Measurements from ENCODE around the gene GNAI3. TPM values are rescaled to one million over a fixed set of nuclear protein-coding genes. Genes with fewer than 3 reads are reported as not detected.

The GNAI3 gene
- total RNA-seq, 4 donors from 2014 or later: 5.1 to 7.2 (median 6.0) TPM

- Histone ChIP-seq H3K27me3 (no peaks in the 10 kb centered on the region), H3K4me1 (peaks cover 12 to 16% of the 10 kb centered on the region in 2 donors), H3K36me3 (no peaks in the 10 kb centered on the region), H3K4me3 (replicated peaks in 1 of 3) (no peak overlapping the region), H3K27ac (no peak overlapping the region), H3K9me3 (no peaks in the 10 kb centered on the region)
- WGBS, 2 donors: 92 to 95% methylated on average over 20 to 25 of the region's 25 CpGs
- no peak for DNase-seq
- intact Hi-C loops (cut with DNase I): no loop called here
- no peak for TF ChIP-seq CTCF (IDR thresholded peaks at IDR 0.05)
- TF ChIP-seq POLR2A (IDR thresholded peaks at IDR 0.05): no peak
These were observed 40.2 kb upstream of the GNAI3 start for GRCh38 chr1:109508001-109508872.

- H3K9me3 ChIP-seq: no peaks in the 10 kb centered on the region
- WGBS, 2 donors: 58 to 76% methylated on average over 7 of the region's 7 CpGs
- no peaks in the 10 kb centered on the region for H3K36me3 ChIP-seq
- peaks cover 12 to 16% of the 10 kb centered on the region in 2 donors for H3K4me1 ChIP-seq
- DNase-seq: no peak
- peak overlapping the region in 2 of 3 donors; percentile 18 to 86 for H3K4me3 ChIP-seq (replicated peaks in 1 of 3)
- intact Hi-C loops (cut with DNase I): no loop called here
- TF ChIP-seq POLR2A (IDR thresholded peaks at IDR 0.05) (no peak), CTCF (IDR thresholded peaks at IDR 0.05) (no peak)
- H3K27ac ChIP-seq: no peak overlapping the region
- no peaks in the 10 kb centered on the region for H3K27me3 ChIP-seq
These were observed 39.6 kb upstream of the GNAI3 start for GRCh38 chr1:109508873-109509175.

- no peaks in the 10 kb centered on the region for H3K27me3 ChIP-seq
- H3K9me3 ChIP-seq: no peaks in the 10 kb centered on the region
- peaks cover 8 to 13% of the 10 kb centered on the region in 2 donors for H3K4me1 ChIP-seq
- peak within 1 kb of the TSS in 2 of 3 donors; percentile 38 to 63 for H3K27ac ChIP-seq
- H3K36me3 ChIP-seq: no peaks in the 10 kb centered on the region
- intact Hi-C loops (cut with DNase I): no loop called here
- peak within 1 kb of the TSS; percentile 18 to 86 (median 37) for H3K4me3 ChIP-seq (replicated peaks in 1 of 3)
- peak in 1 of 2 donors; percentile 30 for TF ChIP-seq POLR2A (IDR thresholded peaks at IDR 0.05)
- TF ChIP-seq CTCF (IDR thresholded peaks at IDR 0.05): no peak
- 1% methylated on average over 19 to 31 of the region's 100 CpGs for WGBS, 2 donors
- peak; percentile 65 to 71 for DNase-seq
These were observed 39.0 kb upstream of the GNAI3 start, which contains the start of gene AMIGO1 for GRCh38 chr1:109509176-109510134. TSS of gene AMIGO1 (minus strand) at chr1:109509727. CDS start at chr1:109508912, 815 bp downstream.

- intact Hi-C loops (cut with DNase I): no loop called here
- Histone ChIP-seq H3K27me3 (no peaks in the 10 kb centered on the region), H3K4me3 (replicated peaks in 1 of 3) (no peak overlapping the region), H3K9me3 (no peaks in the 10 kb centered on the region), H3K36me3 (no peaks in the 10 kb centered on the region), H3K4me1 (peaks cover 8 to 13% of the 10 kb centered on the region in 2 donors), H3K27ac (no peak overlapping the region)
- no peak for TF ChIP-seq CTCF (IDR thresholded peaks at IDR 0.05)
- TF ChIP-seq POLR2A (IDR thresholded peaks at IDR 0.05): no peak
- DNase-seq: no peak
- WGBS, 2 donors: 86 to 89% methylated on average over 2 of the region's 2 CpGs
These were observed 35.2 kb upstream of the GNAI3 start for GRCh38 chr1:109513110-109513710.

Measured in thyroid gland (tissue), 4 donors.